Endometrial microvascular endothelial cells (primary cell): ENCODE results near the gene RPL12. TPM values are rescaled to one million over a fixed set of nuclear protein-coding genes. Genes with fewer than 3 reads are reported as not detected.

ENCODE experiments used
- in situ Hi-C: cut with HindIII; loops from 2 replicates; pipeline ENCODE4 v1.10.0; 2017; ENCODE audit warnings: low sequenced_read_pairs, low pct_unique_long_range_greater_than_20kb; ENCODE audit errors: inconsistent ontology term
- total RNA-seq: library from RNA; depleted of rRNA; stranded (reverse); fragments of >200 nt; gene quantifications from one replicate; pipeline ENCODE4 v1.2.3, GENCODE V29; 2015; ENCODE audit errors: inconsistent ontology term

RPL12 gene
- total RNA-seq, 1 donor from 2014 or later: 2,128 TPM

DNA sequence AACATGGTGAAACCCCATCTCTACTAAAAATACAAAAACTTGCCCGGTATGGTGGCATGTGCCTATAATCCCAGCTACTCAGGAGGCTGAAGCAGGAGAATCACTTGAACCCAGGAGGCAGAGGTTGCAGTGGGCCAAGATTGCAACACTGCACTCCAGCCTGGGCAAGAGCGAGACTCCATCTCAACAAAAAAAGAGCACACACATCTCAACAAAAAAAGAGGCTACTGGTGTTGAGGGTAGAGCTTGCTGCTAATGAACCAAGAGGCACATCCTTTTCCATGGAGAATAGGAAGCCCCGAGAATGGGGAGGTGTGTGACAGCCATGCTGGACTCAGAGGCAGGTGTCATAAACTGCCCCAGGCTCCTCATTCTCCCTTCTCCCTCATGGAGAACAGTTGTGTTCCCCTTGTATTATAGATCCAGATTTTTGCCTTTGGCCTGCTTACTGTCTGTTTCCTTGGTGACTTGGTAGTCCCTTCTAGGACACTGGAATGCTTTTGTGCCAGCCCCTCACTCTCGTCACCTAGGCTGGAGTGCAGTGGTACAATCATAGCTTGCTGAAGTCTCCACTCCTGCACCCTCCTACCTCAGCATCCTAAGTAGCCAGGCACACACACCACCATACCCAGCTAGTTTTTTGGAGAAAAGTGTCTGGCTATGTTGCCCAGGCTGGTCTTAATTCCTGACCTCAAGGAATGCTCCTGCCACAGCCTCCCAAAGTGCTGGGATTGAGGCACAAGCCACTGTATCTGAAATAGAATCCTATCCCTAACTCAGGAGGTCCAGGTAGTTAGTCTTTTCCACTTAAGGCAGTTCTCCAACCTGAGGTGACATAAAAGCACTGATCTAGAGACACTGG lies 5.1 kb downstream of the RPL12 start:
- in situ Hi-C loops: no loop called here

DNA sequence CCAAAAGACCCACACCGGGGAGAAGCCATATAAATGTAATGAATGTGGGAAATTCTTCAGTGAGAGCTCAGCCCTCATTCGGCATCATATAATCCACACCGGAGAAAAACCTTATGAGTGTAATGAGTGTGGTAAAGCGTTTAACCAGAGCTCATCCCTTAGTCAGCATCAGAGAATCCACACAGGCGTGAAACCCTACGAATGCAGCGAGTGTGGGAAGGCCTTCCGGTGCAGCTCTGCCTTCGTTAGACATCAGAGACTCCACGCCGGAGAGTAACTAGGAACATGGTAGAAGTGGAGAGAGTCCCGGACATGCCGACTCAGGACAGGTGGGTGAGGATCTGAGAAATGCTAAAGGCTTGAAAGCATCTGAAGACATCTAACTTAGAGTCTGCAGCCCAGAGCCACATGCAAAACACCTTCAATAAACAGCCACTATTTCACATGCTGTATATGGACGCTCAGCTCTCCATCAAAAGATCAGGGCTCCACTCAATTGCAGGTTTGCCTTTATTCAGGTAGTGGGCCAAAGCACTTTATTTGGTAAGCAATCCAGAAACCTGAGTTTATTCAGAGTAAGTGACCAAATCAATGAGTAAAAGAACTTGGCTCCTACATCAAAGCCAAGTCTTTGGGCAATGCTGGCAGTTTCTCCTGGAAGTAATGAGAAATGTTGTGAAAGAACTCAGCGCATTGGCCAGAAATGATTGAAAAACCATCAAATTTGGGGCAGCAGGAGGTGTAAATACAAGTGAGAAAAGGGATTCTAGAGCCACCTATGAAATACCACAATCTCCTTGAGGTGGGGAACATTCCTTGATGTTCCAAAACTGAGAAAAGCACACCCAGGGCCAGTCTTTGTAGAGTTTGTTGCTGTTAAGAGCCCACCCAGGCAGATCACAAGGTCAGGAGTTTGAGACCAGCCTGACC lies 6.0 kb downstream of the RPL12 start:
- in situ Hi-C loops: no loop called here

DNA sequence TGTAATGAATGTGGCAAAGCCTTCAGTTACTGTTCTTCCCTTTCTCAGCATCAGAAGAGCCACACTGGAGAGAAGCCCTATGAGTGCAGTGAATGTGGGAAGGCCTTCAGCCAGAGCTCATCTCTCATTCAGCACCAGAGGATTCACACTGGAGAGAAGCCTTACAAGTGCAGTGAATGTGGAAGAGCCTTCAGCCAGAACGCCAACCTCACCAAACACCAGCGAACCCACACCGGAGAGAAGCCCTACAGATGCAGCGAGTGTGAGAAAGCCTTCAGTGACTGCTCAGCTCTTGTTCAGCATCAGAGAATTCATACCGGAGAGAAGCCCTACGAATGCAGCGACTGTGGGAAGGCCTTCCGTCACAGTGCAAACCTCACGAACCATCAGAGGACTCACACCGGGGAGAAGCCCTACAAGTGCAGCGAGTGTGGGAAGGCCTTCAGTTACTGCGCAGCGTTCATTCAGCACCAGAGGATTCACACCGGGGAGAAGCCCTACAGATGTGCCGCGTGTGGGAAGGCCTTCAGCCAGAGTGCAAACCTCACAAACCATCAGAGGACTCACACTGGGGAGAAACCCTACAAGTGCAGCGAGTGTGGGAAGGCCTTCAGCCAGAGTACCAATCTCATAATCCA lies 6.8 kb downstream of the RPL12 start:
- in situ Hi-C loops: no loop called here

DNA sequence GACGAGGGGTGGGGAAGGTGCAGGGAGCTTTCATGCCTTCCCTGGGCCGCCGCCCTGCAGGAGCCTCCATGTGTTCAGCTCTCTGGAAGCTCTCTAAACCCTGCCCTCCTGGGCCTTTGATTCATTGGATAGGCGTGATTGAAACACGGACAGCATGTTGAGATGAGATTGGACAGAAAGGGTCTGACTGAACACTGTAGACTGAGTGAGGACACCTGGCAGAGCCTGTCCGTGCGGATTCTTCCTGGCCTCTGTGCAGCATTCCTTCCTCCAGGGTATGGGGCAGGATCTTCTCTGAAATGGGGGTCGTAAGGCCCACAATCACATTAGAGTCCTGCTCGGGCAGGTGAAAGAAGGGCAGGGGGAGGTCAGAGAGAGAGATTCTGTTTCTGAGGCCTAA lies 12.8 kb downstream of the RPL12 start:
- in situ Hi-C loops: no loop called here

DNA sequence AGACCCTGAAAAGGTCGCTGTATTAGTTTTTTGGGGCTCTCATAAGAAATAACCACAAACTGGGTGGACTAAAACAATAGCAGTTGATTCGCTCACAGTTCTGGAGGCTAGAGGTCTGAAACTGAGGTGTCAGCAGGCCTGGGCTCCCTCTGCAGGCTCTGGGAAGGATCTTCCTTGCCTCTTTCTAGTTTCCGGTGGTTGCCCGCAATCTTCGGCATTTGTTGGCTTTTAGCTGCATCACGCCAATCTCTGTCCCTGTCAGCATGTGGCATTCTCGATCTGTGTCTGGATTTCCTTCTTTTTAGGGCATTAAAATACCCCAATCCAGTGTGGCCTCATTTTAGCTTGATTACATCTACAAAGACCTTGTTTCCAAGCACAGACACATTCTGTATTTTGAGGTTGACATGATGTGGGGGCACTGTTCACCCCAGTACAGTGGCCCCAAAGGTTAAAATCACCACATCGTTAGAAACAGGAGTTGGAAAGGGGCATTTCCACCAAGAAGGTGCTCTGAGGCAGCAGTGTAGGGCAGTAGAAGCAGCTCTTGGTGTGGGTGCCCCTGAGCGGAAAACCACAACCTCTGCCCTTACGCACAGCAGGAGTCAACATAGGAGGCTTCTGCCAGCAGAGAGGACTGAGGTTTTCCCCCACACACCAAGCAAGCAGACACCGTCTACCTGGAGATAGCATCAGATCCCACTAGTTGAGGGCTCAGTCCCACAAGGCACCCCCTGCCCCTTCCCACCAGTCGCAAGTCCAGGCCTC lies 13.5 kb downstream of the RPL12 start:
- in situ Hi-C loops: no loop called here

DNA sequence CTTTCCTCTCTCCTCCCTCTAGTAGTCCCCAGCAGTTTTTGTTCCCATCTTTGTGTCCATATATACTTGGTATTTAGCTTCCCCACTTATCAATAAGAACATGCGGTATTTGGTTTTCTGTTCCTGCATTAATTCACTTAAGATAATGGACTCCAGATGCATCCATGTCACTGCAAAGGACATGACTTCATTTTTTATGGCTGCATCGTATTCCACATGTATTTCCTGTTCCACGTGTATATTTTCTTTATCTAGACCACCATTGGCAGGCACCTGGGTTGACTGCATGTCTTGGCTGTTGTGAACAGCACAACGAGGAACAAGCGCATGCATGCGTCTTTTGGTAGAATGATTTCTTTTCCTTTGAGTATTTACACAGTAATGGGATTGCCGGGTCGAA lies 20.8 kb downstream of the RPL12 start:
- in situ Hi-C loops: no loop called here

DNA sequence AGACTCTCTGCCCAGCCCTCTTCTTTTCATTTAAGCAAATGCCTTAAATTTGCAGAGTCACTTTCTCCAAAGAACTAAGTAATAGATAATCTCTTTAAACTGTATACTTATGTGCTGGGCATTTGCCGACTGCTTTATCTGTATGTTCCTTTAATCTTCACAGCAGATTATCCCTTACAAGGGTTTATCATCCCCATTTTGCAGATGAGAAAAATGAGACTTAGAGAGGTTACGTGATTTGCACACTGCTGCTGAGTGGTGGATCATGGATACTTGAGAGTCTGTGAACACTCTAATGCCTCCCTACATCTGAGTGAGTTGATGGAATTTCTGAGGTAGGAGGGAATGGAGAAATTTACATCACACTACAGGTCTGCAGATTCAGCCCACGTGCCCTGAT lies 22.9 kb downstream of the RPL12 start:
- in situ Hi-C loops: no loop called here

DNA sequence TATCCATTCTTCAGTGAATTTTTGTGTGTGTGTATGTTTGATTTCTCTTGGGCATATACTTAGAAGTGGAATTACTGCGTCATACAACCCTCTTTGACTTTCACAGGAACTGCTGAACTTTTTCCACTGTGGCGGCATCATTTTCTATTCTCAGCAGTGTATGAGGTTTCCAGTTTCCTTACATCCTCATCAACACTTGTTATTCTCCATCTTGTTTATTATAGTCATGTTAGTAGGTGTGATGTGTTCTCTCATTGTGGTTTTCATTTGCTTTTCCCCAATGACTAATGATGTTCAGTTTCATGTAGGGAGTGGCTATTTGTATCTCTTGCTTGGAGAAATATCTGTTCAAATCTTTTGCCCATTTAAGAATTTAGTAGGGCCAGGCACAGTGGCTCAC lies 24.4 kb downstream of the RPL12 start:
- in situ Hi-C loops: no loop called here

DNA sequence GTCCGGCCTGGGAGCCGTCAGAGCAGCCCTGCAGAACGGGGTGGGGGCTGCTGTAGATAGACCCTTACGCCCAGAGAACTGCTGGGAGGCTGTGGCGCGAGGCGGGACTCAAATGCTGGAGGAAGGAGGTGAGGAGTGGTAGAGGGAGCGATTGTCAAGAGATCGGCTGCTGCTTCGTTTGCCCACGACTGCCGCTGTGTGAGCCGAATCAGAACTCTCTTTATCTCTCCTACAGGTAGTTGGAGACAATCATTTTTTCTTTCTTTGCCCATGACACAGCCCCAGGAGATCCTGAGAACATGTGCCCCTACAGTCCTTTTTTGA lies 26.6 kb downstream of the RPL12 start:
- in situ Hi-C loops: no loop called here

DNA sequence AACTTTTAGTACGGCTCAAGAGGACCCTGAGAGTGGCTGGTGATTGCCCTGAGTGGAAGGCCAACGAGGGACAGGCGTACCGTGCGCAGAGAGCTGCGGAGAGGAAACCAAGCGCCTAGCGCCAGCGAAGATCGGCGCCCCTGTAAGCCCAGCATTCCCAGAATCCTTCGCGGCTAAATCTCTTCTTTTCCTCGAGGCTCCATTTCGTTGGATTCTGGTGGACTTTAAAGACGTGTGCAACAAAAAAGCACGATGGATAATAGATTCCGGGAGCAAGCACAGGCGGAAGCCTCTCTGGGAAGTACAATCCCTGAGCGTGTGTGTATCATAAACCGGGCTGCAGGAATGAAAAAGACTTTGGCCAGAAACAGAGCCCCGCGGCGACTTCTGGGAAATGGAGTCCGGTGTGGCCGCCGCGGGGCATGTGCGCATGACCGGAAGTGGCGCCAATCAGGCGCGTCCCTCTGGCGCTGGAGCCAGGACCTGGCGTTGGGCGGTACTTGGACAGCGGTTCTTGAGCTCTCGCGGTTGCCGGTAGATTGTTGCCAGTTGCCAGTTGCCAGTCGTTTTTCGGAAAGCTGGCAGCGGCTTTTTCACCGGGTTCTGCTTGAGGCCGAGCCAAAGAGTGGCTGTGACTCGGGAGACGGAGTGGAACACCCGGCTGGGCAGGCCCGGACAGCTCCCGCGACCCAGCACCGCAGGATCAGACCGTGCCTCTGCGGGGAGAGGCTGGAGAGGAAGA lies 27.1 kb downstream of the RPL12 start, which contains the start of gene ZNF79:
Gene ZNF79, plus strand, starts transcription at position 449 of the 742 bp plus-strand sequence. CDS start 406 bp downstream, outside the sequence.
- in situ Hi-C loops: no loop called here

DNA sequence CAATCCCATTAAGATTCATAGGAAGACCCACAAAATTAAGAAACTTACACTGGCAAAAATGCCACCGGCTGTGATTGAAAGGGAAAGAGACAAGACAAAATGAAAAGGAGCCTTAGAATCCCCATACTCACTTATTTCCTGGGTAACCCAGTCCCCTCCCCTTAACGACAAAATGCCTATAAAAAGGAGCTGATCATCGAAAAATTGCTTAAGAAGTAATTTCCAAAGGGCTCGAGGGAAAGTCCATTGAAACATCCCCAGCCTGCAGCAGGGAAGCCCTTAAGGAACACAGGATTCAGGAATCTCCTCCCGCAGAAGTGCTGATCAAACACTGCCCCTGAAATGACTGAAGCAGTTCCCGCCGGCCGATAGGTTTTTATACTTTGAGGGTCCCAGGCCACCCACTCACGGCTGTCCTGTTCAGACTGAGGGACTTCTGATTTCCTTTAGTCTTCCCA lies 27.7 kb downstream of the RPL12 start:
- in situ Hi-C loops: no loop called here

DNA sequence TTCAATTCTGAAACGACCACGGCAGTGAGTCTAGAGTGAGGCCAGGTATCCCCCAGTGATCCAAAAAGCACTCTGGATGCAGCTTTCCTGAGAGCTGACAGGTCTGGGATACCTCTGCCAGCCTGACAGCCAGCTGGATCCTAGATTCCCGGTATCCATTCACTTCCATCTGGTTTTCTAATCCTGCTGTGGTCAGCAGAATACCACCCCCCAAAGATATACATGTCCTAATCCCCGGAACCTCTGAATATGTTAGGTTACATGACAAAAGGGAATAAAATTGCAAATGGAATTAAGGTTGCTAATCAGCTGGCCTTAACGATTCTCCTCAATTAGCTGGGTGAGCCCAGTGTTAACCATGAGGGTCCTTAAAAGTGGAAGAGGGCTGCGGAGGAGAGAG lies 28.4 kb downstream of the RPL12 start:
- in situ Hi-C loops: no loop called here

DNA sequence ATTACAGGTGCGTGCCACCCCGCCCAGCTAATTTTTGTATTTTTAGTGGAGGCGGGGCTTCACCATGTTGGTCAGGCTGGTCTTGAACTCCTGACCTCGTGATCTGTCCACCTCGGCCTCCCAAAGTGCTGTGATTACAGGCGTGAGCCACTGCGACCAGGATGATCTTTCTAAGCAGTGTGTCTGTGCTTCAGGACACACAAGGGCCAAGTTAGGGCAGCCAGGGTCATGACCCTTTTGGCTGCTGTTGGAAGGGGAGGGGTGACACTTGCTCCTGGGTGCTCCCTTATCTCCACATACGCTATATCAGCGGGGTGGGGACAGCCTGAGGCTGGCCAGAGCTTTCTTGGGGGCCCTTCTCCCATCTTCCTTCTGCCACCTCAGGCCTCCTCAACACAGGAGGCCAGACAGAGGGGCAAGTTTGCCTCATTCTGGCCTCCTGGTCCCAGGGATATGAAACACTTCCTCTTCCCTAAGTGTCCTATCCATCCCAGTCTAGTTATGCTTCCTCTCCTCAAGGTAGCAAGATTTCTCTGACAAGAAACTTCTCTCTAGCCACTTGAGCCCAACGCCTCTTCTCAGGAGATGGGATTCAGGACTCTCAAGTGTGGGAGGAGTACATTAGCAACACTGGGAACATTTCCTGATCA lies 28.9 kb downstream of the RPL12 start:
- in situ Hi-C loops: no loop called here

DNA sequence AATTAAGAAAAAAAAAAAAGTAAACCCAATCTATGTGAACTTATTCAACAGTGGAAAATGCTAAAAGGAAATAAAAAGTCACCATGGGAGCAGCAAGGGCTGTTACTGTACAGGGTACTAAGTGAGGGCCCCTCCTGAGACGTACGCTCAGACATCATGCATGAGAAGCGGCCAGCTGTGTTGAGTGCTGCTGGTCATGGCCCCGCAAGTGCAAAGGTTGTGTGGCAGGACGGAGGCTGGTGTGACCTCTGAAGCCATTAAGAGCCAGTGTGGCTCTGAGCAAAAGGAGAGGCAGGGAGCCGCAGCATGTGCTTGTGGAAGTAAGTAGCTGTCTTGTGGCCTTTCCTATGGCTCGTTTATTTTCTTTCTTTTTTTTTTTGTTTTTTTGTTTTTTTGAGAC lies 30.1 kb downstream of the RPL12 start:
- in situ Hi-C loops: no loop called here

DNA sequence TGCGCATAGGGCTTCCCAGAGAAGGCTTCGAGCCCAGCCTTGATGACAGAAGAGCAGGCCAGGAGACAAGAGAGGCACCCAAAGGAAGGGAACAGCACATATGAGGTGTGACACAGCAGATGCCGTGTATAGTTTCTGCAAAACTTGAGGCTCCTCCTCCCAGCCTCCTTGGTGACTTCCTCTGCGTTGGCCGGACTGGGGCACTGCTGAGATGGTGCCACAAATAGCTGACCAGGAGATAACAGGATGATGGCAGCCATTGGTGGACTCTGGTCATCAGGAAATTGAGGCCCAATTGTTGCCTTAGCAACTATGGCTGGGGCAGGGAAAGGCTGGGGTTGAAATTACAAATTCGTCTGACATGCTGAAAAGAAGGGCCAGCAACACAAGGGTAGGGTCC lies 31.9 kb downstream of the RPL12 start:
- in situ Hi-C loops: no loop called here

DNA sequence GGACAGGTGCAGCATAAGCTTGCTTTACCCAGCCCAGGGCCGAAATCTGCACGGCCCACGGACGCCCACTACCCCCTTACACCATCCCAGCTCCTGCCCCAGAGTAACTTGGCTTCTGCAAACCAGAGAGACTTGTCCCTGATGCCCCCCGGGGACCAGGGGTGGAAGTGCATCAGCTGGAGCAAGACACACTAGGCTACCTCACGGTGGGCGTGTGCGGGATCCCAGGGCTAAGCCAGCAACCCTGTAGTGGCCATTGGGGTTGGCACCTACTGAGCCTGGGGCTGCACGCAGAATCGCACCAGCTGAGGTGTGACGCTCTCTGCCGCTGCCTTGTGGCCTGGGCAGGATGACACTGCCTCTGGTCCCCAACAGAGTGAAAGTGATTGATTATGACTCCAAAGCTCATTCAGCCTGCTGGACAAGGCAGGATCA lies 33.2 kb downstream of the RPL12 start:
- in situ Hi-C loops: no loop called here

DNA sequence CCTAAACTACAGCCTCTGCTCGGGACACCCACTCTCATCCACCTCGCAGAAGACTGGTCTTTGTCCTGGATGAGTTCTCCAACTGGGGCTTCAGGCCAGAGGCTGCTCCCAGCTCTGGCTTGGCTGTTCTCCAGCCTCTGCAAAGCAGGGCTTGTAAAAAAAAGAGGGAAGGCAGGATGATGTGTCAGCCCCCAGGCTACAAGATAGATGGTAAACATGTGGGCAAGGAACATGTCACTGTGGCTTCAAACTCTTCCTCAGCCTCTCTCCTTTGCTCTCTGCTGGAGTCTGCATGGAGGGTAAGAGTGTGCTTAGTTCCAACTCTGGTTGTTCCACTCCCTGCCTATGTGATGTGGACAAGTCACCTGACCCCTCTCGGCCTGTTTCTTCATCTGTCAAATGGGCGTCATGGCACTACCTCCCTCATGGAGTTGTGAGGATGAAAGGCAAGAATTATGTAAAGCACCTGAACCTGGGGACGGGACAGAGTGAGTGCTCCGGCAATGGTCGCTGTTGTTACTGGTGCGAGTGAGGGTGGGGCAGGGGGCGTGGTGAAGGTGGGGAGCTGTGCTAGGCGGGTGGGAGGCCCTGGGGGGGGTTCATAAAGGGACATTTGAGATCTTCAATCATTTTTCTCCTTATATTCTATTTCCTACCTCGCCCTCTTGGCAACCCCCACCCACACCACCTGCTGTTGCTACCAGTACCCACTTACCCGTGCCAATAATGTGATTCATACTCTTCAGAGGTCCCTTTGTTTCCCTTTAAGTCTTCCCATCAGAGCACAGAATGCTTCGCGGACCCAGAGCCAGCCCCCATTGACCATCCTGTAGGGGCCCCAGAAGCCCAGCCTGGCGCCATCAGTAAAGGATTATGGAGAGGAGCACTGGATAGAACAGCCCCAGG lies 33.8 kb downstream of the RPL12 start:
- in situ Hi-C loops: no loop called here
